RWPE1 (cell line): ENCODE data around the gene TCP1.

ENCODE experiments used
- CTCF ChIA-PET: fragments of 350-600 bp; sonication (Branson Sonifier 250); formaldehyde crosslinking; extraction: SDS; loops from one replicate; lab custom pipeline; 2021; lab: Yijun Ruan, JAX
- POLR2A ChIA-PET: fragments of 400-600 bp; formaldehyde crosslinking; extraction: SDS; loops from one replicate; lab custom pipeline; 2020; ENCODE audit warnings: antibody characterized with exemption; ENCODE audit not compliant: low non-redundant PET; lab: Yijun Ruan, JAX
- DNase-seq: peaks from one replicate; pipeline ENCODE4 v3.0.0; 2012; ENCODE audit warnings: low spot score
- H3K27ac ChIP-seq: fragments of 450-650 bp; 2 replicates; pipeline ENCODE4 v1.5.1; 2017
- TF ChIP-seq, protein P1 (sequence below): fragments of 450-650 bp; conservative IDR thresholded peaks from 2 replicates; pipeline ENCODE4 v1.5.1; 2017; ENCODE audit warnings: low read depth, mild to moderate bottlenecking

The TCP1 gene

DNA sequence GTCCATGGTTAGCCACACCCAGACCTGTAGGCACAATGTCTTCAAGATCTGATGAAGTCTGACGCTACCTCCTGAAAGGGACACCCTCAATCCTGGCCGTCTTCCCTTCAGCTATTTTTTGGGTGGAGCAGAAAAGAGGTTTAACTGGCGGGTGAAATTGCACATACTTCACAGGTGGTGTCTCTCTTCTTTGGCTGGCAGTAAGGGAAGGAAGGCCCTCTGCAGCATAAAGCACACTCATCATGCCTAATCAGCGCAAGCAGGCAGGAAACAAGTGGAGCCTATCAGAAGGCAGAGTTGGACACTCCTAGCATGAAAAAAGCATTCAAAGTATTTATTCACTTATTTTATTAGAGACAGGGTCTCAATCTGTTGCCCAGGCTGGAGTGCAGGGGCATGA, 43.5 kb upstream of the TCP1 start:
- POLR2A ChIA-PET, result no interaction called here
- CTCF ChIA-PET, result interaction anchor here (0.6 kb wide), 1 partner anchor 142 kb away, joined by 3 read pairs; no protein-coding TSS in a partner anchor
- no peak overlapping the region for H3K27ac ChIP-seq
- TF ChIP-seq, protein P1, sequence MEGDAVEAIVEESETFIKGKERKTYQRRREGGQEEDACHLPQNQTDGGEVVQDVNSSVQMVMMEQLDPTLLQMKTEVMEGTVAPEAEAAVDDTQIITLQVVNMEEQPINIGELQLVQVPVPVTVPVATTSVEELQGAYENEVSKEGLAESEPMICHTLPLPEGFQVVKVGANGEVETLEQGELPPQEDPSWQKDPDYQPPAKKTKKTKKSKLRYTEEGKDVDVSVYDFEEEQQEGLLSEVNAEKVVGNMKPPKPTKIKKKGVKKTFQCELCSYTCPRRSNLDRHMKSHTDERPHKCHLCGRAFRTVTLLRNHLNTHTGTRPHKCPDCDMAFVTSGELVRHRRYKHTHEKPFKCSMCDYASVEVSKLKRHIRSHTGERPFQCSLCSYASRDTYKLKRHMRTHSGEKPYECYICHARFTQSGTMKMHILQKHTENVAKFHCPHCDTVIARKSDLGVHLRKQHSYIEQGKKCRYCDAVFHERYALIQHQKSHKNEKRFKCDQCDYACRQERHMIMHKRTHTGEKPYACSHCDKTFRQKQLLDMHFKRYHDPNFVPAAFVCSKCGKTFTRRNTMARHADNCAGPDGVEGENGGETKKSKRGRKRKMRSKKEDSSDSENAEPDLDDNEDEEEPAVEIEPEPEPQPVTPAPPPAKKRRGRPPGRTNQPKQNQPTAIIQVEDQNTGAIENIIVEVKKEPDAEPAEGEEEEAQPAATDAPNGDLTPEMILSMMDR, result no peak
- DNase-seq, result no peak

- CTCF ChIA-PET, result interaction anchor here (0.6 kb wide), 1 partner anchor 70 kb away, joined by 3 read pairs; the partner anchor contains the start of gene ACAT2
- POLR2A ChIA-PET, result no interaction called here
Observed at GRCh38 chr6:159831373-159831679, 41.9 kb upstream of the TCP1 start.

DNA sequence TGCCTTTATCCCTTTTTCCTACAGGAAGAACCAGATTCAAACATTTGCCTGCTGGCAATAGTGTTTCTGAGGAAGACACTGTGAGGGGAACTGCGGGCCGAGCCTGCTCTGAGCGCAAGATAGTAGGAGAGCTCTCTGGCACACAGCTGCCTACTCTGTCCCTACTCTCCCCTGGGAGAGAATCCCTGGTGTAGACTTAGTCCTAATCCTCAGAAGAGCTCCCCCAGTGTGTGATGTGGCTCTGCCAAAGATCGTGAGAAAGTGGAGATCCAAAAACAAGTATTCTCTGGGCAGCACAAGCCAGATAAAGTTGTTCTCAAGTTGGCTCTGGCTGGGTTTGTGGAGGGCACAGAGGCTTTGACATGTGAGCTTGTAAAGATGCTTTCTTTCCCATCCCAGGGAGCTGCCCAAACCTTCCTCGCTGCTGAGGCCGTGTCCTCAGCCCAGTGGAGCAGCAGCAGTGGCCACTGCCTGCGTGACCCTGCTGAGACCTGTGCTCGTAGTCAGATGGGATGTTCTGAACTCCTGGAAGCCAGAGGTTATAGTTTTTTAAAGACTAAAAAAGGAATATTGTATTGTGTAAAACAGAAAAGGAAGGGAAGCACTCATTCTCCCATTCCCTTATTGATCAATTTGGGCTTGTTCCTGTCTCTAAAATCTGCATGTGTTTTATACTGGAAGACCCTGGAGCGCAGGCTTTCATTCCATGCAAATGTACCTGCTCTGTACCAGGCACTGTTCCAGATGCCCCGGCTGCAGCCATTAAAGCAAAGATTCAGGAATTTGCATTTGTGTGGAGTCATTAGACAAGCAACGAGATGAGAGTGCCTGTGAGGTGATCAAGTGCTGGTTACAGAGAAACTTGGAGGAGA, 41.3 kb upstream of the TCP1 start:
- TF ChIP-seq, protein P1, result no peak
- CTCF ChIA-PET, result no interaction called here
- no peak for DNase-seq
- no peak overlapping the region for H3K27ac ChIP-seq
- POLR2A ChIA-PET, result no interaction called here

More at GRCh38 chr6:159831373-159831679, 41.9 kb upstream of the TCP1 start:
- TF ChIP-seq, protein P1, result no peak
- no peak for DNase-seq
- no peak overlapping the region for H3K27ac ChIP-seq

- CTCF ChIA-PET, result interaction anchor here (0.5 kb wide), 1 partner anchor 25 kb away, joined by 3 read pairs; no protein-coding TSS in a partner anchor
- H3K27ac ChIP-seq, result no peak overlapping the region
- DNase-seq, result no peak
- POLR2A ChIA-PET, result no interaction called here
- TF ChIP-seq, protein P1, result no peak
Observed at GRCh38 chr6:159829526-159829925, 40.1 kb upstream of the TCP1 start.

GRCh38 chr6:159828074-159828473, 38.7 kb upstream of the TCP1 start:
- ChIA-PET CTCF (no interaction called here), POLR2A (no interaction called here)
- no peak overlapping the region for H3K27ac ChIP-seq
- TF ChIP-seq, protein P1, result no peak
- no peak for DNase-seq

DNA sequence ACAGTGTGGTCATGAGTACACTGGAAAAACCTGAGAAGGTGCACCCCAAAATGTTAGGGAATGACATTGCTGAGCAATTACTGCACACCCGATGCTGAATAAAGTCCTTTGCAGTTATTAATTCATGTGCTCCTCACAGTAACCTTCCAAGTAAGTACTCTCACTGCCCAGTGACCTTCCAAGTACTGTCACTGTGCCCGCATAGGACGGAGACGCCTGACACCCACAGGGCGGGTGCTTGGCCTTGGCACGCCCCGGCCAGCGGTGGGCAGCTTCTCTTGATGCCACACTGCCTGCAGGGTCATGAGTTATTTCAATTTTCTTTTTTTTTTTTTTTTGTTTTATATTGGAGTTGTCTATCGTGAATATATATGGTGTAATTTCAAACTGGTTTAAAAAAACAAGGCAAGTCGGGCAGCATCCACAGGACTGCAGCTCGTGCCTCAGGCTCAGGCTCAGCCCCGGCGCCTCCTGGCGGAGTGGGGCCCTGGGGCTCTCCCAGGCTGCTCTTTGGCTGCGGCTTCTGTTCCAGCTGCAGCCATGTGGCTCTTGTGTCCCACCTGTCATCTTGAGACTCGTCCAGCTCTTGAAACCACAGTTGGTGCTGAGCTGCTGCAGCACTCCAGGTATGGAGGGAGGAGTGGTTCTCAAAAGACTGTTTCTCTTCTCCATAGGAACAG, 37.7 kb upstream of the TCP1 start:
- no peak overlapping the region for H3K27ac ChIP-seq
- DNase-seq, result no peak
- ChIA-PET CTCF (interaction anchor here (0.6 kb wide), 1 partner anchor 771 kb away, joined by 4 read pairs; no protein-coding TSS in a partner anchor), POLR2A (no interaction called here)
- TF ChIP-seq, protein P1, result no peak
